SK-N-SH (cell line): ENCODE data around the gene TSC1. TPM values are rescaled to one million over a fixed set of nuclear protein-coding genes. Genes with fewer than 3 reads are reported as not detected.

Source experiments
- CTCF ChIA-PET: fragments of 300-600, 350-600 bp; formaldehyde crosslinking; extraction: SDS; loops from one replicate; lab custom pipeline; 2021; lab: Yijun Ruan, JAX
- POLR2A ChIA-PET: fragments of 350-600 bp; sonication (Branson Sonifier 250); formaldehyde crosslinking; extraction: SDS; loops from one replicate; lab custom pipeline; 2020; ENCODE audit warnings: antibody characterized with exemption, inconsistent platforms; lab: Yijun Ruan, JAX
- DNase-seq: peaks from one replicate; pipeline ENCODE4 v3.0.0; 2012
- H2AFZ ChIP-seq: fragments of 200-600 bp; sonication (generic); 2 replicates; pipeline ENCODE4 v1.8.1; 2016; ENCODE audit warnings: antibody characterized with exemption, mild to moderate bottlenecking, low read depth
- H3F3A ChIP-seq: fragments of 200-600 bp; sonication (generic); replicated peaks from 2 replicates; pipeline ENCODE3; 2016; ENCODE audit warnings: antibody characterized with exemption, mild to moderate bottlenecking; ENCODE audit not compliant: insufficient read depth
- H3K27ac ChIP-seq, 2 experiments: fragments of 200-500 bp in 1 of 2; fragments of 200-600 bp in 1 of 2; sonication (Bioruptor generic) in 1 of 2; sonication (generic), shearing (Covaris generic) in 1 of 2; 2 replicates each; pipeline versions ENCODE4 v1.5.1 to v1.6.1; 2014 to 2016; ENCODE audit warnings: low read depth in 2 of 2, inconsistent platforms in 1 of 2, low read length in 1 of 2, mild to moderate bottlenecking in 1 of 2, mixed read lengths in 1 of 2
- H3K27me3 ChIP-seq: fragments of 200-600 bp; sonication (generic), shearing (Covaris generic); 2 replicates; pipeline ENCODE4 v1.6.1; 2016; ENCODE audit warnings: mixed run types; ENCODE audit not compliant: insufficient read depth
- H3K36me3 ChIP-seq, 2 experiments: fragments of 200-500 bp in 1 of 2; fragments of 200-600 bp in 1 of 2; sonication (Bioruptor generic) in 1 of 2; sonication (generic) in 1 of 2; replicated peaks in 1 of 2; 2 replicates each; pipeline versions ENCODE3 to v1.5.1; 2014 to 2016; ENCODE audit warnings: low read length in 1 of 2, mild to moderate bottlenecking in 1 of 2; ENCODE audit not compliant: insufficient read depth in 2 of 2, control insufficient read depth in 1 of 2
- H3K4me1 ChIP-seq, 2 experiments: fragments of 200-500 bp in 1 of 2; fragments of 200-600 bp in 1 of 2; sonication (Bioruptor generic) in 1 of 2; sonication (generic), shearing (Covaris generic) in 1 of 2; 2 replicates each; pipeline versions ENCODE4 v1.5.1 to v1.6.1; 2014 to 2016; ENCODE audit warnings: low read depth in 1 of 2, low read length in 1 of 2, mixed run types in 1 of 2; ENCODE audit not compliant: insufficient read depth in 2 of 2, control insufficient read depth in 1 of 2
- H3K4me2 ChIP-seq: fragments of 200-600 bp; sonication (generic), shearing (Covaris generic); 2 replicates; pipeline ENCODE4 v1.6.1; 2017; ENCODE audit warnings: mixed run types
- H3K4me3 ChIP-seq, 2 experiments: fragments of 200-500 bp in 1 of 2; fragments of 200-600 bp in 1 of 2; sonication (Bioruptor generic) in 1 of 2; sonication (generic), shearing (Covaris generic) in 1 of 2; 2 replicates each; pipeline versions ENCODE4 v1.5.1 to v1.8.1; 2014 to 2016; ENCODE audit warnings: low read depth in 2 of 2, inconsistent platforms in 1 of 2, low read length in 1 of 2, mild to moderate bottlenecking in 1 of 2, mixed read lengths in 1 of 2, moderate library complexity in 1 of 2
- H3K79me2 ChIP-seq: fragments of 200-600 bp; sonication (generic); 2 replicates; pipeline ENCODE4 v1.8.1; 2017; ENCODE audit warnings: mild to moderate bottlenecking; ENCODE audit not compliant: insufficient read depth
- H3K9ac ChIP-seq: fragments of 200-600 bp; sonication (generic); 2 replicates; pipeline ENCODE4 v1.6.1; 2017; ENCODE audit warnings: mixed run types
- H3K9me2 ChIP-seq: fragments of 200-600 bp; sonication (generic); 2 replicates; pipeline ENCODE4 v1.6.1; 2017; ENCODE audit warnings: mixed run types
- H3K9me3 ChIP-seq: fragments of 200-600 bp; sonication (generic); 2 replicates; pipeline ENCODE4 v1.6.1; 2017; ENCODE audit warnings: mixed run types, mild to moderate bottlenecking, moderate library complexity
- H4K20me1 ChIP-seq: fragments of 200-600 bp; sonication (generic); 2 replicates; pipeline ENCODE4 v1.6.1; 2017; ENCODE audit warnings: mild to moderate bottlenecking, mixed run types; ENCODE audit not compliant: insufficient read depth
- CHD2 ChIP-seq: fragments of 150-350 bp; IDR thresholded peaks from 2 replicates; pipeline ENCODE4 v1.6.1; 2018; ENCODE audit warnings: low read length; ENCODE audit not compliant: partially characterized antibody
- CTCF ChIP-seq: fragments of 200-600 bp; sonication (generic); IDR thresholded peaks from 2 replicates; pipeline ENCODE4 v1.6.1; 2017; ENCODE audit warnings: antibody characterized with exemption, mild to moderate bottlenecking, moderate library complexity
- ELF1 ChIP-seq: IDR thresholded peaks from 2 replicates; pipeline ENCODE4 v1.4.0; 2012
- EP300 ChIP-seq, 2 experiments: IDR thresholded peaks; 2 replicates each; pipeline versions ENCODE4 v1.4.0 to v1.6.1; 2012; ENCODE audit warnings: borderline replicate concordance in 1 of 2, low read depth in 1 of 2, low read length in 1 of 2
- FOXJ3 ChIP-seq: sonication (generic); formaldehyde crosslinking; IDR thresholded peaks from 2 replicates; pipeline ENCODE4 v1.5.1; 2020; ENCODE audit warnings: mild to moderate bottlenecking, missing genetic modification reagents
- FOXM1 ChIP-seq: IDR thresholded peaks from 2 replicates; pipeline ENCODE4 v1.4.0; 2012; ENCODE audit warnings: low read depth, mild to moderate bottlenecking
- GABPA ChIP-seq: IDR thresholded peaks from 2 replicates; pipeline ENCODE4 v1.4.0; 2012; ENCODE audit warnings: low read depth, mild to moderate bottlenecking
- GATA2 ChIP-seq: sonication (generic); formaldehyde crosslinking; IDR thresholded peaks from 2 replicates; pipeline ENCODE4 v1.5.0; 2020; ENCODE audit warnings: mild to moderate bottlenecking, missing genetic modification reagents
- IRF3 ChIP-seq: fragments of 150-350 bp; IDR thresholded peaks from 2 replicates; pipeline ENCODE4 v1.6.1; 2016; ENCODE audit warnings: mild to moderate bottlenecking, low read depth, low read length
- MXI1 ChIP-seq: IDR thresholded peaks from 2 replicates; pipeline ENCODE4 v1.6.1; 2012; ENCODE audit warnings: mild to moderate bottlenecking, low read depth, low read length, improper control_type of control experiment
- NRF1 ChIP-seq: IDR thresholded peaks from 2 replicates; pipeline ENCODE4 v1.6.1; 2012; ENCODE audit warnings: low read depth, mild to moderate bottlenecking, low read length
- PBX3 ChIP-seq: IDR thresholded peaks from 2 replicates; pipeline ENCODE4; 2012
- POLR2AphosphoS5 ChIP-seq: IDR thresholded peaks from 2 replicates; pipeline ENCODE4 v1.6.1; 2012; ENCODE audit warnings: low read depth, low read length
- RAD21 ChIP-seq: IDR thresholded peaks from 2 replicates; pipeline ENCODE4 v1.6.1; 2012; ENCODE audit warnings: mild to moderate bottlenecking, low read length
- RCOR1 ChIP-seq: fragments of 150-350 bp; IDR thresholded peaks from 2 replicates; pipeline ENCODE4 v1.6.1; 2017; ENCODE audit warnings: antibody characterized with exemption, low read length
- REST ChIP-seq: IDR thresholded peaks from 2 replicates; pipeline ENCODE4 v1.6.1; 2012; ENCODE audit warnings: mild to moderate bottlenecking, low read depth, low read length, moderate library complexity
- RXRA ChIP-seq: IDR thresholded peaks from 2 replicates; pipeline ENCODE4 v1.4.0; 2012; ENCODE audit warnings: low read depth, mild to moderate bottlenecking, borderline replicate concordance
- TCF12 ChIP-seq: IDR thresholded peaks from 2 replicates; pipeline ENCODE4 v1.4.0; 2012
- TEAD4 ChIP-seq: IDR thresholded peaks from 2 replicates; pipeline ENCODE4 v1.4.0; 2012; ENCODE audit warnings: mild to moderate bottlenecking, borderline replicate concordance; ENCODE audit not compliant: insufficient read depth
- USF2 ChIP-seq: fragments of 150-350 bp; IDR thresholded peaks from 2 replicates; pipeline ENCODE4 v1.6.1; 2017; ENCODE audit warnings: antibody characterized with exemption, low read length, low read depth, borderline replicate concordance
- YY1 ChIP-seq: IDR thresholded peaks from 2 replicates; pipeline ENCODE4 v1.4.0; 2012; ENCODE audit warnings: low read depth, mild to moderate bottlenecking
- WGBS: methylation state at CpG from one replicate; pipeline ENCODE4 v1.1.6; 2017; ENCODE audit warnings: low lambda C conversion rate; 5-methylcytosine and 5-hydroxymethylcytosine counted together
- polyA plus RNA-seq, 3 experiments: library from polyadenylated mRNA; depleted of rRNA; stranded (reverse); fragments of >200 nt; gene quantifications; 2 replicates each; pipeline ENCODE4 v1.2.3, GENCODE V29; 2012

Gene TSC1
- polyA plus RNA-seq, 1 of the 3 experiments (the other 2 are of a cell fraction), result 18.3 TPM

GRCh38 chr9:132857616-132858342 is 86.6 kb downstream of the TSC1 start (continued):
- TF ChIP-seq IRF3 (no peak), RCOR1 (no peak), PBX3 (no peak), FOXJ3 (CRISPR knock-in tag) (no peak), TEAD4 (no peak), TCF12 (no peak), MXI1 (no peak), USF2 (no peak), FOXM1 (no peak)

- H3K9me3 ChIP-seq, result no peaks in the 10 kb centered on the region
- no peaks in the 10 kb centered on the region for H3K79me2 ChIP-seq
- H3F3A ChIP-seq, result no peaks in the 10 kb centered on the region
- H3K4me1 ChIP-seq, result peaks cover 0 to 22% of the 10 kb centered on the region in 2 experiments; a peak in 1 of 4 replicates
- ChIA-PET CTCF (interaction anchor here (1.0 to 3.3 kb wide), 4 partner anchors 10 to 221 kb away, joined by 3 to 14 read pairs (median 3); no protein-coding TSS in a partner anchor), POLR2A (no interaction called here)
- H3K36me3 ChIP-seq, result no peaks in the 10 kb centered on the region
- no peaks in the 10 kb centered on the region for H4K20me1 ChIP-seq
- no peak overlapping the region for H3K4me3 ChIP-seq
- TF ChIP-seq ELF1, result no peak
- TF ChIP-seq CHD2, result no peak
- TF ChIP-seq PBX3, result no peak
- TF ChIP-seq FOXM1, result no peak
- no peak for TF ChIP-seq GATA2 (CRISPR knock-in tag)
- no peak for TF ChIP-seq NRF1
- TF ChIP-seq RAD21, result no peak
- TF ChIP-seq GABPA, result no peak
- TF ChIP-seq TEAD4, result no peak
- TF ChIP-seq REST, result no peak
- no peak for TF ChIP-seq YY1
- no peak for TF ChIP-seq CTCF
- TF ChIP-seq POLR2AphosphoS5, result no peak
- TF ChIP-seq EP300 (IDR thresholded peaks at IDR 0.05; ENCODE audit: borderline replicate concordance in 1 of 2, low read depth in 1 of 2, low read length in 1 of 2), result no peak
- TF ChIP-seq RXRA, result no peak
- no peak for DNase-seq
- no peak overlapping the region for H2AFZ ChIP-seq
- 70% methylated on average over 4 of the region's 8 CpGs for WGBS
- H3K27me3 ChIP-seq, result no peaks in the 10 kb centered on the region
- no peak overlapping the region for H3K4me2 ChIP-seq
- H3K9ac ChIP-seq, result no peak overlapping the region
- no peaks in the 10 kb centered on the region for H3K9me2 ChIP-seq
- no peak overlapping the region for H3K27ac ChIP-seq
Measured at GRCh38 chr9:132857031-132857430, 87.4 kb downstream of the TSC1 start.
